ENCODE measurements around the gene MYH16. TPM values are rescaled to one million over a fixed set of nuclear protein-coding genes. Genes with fewer than 3 reads are reported as not detected.

The MYH16 gene
- total and polyA plus RNA-seq, 10 of the 15 experiments (the other 5 are each of a cell fraction or from before 2014, with no cell fraction given), result 0.03 to 0.33 (median 0.04) TPM; not detected in 3

DNA sequence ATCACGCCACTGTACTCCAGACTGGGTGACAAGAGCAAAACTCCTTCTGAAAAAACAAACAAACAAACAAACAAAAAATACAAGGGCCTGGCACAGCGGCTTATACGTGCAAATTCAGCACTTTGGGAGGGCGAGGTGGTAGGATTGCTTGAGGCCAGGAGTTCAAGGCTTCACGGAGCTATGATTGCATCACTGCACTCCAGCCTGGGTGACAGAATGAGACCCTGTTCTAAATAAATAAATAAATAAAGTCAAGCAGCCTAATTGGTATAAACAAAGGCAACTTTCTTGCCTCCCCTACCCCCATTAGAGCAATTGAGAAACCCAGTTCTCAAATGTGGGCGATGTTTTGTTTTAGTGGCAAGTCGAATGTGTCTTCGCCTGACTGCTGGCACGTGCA is 38.5 kb upstream of the MYH16 start:
- Histone ChIP-seq H3K27ac (ENCODE audit: control insufficient read depth, insufficient read depth) (no peak overlapping the region), H3K4me2 (ENCODE audit: control insufficient read depth, insufficient read depth) (no peak overlapping the region), H3K4me3 (no peak overlapping the region), H2AFZ (ENCODE audit: control insufficient read depth, low read depth, low read length) (no peak overlapping the region), H3K79me2 (ENCODE audit: control insufficient read depth, insufficient read depth, low read length) (no peaks in the 10 kb centered on the region), H3K27me3 (replicated peaks in 1 of 2; ENCODE audit: control insufficient read depth in 2 of 2, insufficient read depth in 2 of 2, low read length in 1 of 2) (no peaks in the 10 kb centered on the region), H3K9me3 (replicated peaks; ENCODE audit: control insufficient read depth, insufficient read depth, low read length) (no peaks in the 10 kb centered on the region), H3K36me3 (ENCODE audit: control insufficient read depth in 2 of 2, insufficient read depth in 2 of 2, low read length in 1 of 2) (no peaks in the 10 kb centered on the region), H4K20me1 (ENCODE audit: control insufficient read depth, insufficient read depth) (no peaks in the 10 kb centered on the region), H3K4me1 (ENCODE audit: control insufficient read depth, insufficient read depth, low read length) (no peaks in the 10 kb centered on the region), H3K9ac (ENCODE audit: control insufficient read depth, insufficient read depth, low read length) (no peak overlapping the region)
- ChIA-PET CTCF (interaction anchor here (0.8 to 1.1 kb wide), 2 partner anchors 121 to 175 kb away, joined by 3 read pairs; partner anchors contain the start of gene BUD31), SMC1A (ENCODE audit: uncharacterized antibody, unreplicated experiment) (no interaction called here), POLR2A (interaction anchor here (0.6 kb wide), 1 partner anchor 113 kb away, joined by 3 read pairs; no protein-coding TSS in a partner anchor), RAD21 (ENCODE audit: unreplicated experiment) (no interaction called here)
- ATAC-seq (no peak), FAIRE-seq (no peak), DNase-seq (ENCODE audit: low read depth, low spot score) (no peak)
- in situ Hi-C loops (cut with MboI) (no loop called here), intact Hi-C loops (cut with micrococcal nuclease; ENCODE audit: unreplicated experiment) (no loop called here)
- WGBS (ENCODE audit: insufficient coverage, insufficient replicate concordance, low lambda C conversion rate, missing lambda C conversion rate), result 58% methylated on average over 9 of the region's 9 CpGs
- no TSS peak for BruUV-seq (replicated peaks)
- TF ChIP-seq, protein P1, sequence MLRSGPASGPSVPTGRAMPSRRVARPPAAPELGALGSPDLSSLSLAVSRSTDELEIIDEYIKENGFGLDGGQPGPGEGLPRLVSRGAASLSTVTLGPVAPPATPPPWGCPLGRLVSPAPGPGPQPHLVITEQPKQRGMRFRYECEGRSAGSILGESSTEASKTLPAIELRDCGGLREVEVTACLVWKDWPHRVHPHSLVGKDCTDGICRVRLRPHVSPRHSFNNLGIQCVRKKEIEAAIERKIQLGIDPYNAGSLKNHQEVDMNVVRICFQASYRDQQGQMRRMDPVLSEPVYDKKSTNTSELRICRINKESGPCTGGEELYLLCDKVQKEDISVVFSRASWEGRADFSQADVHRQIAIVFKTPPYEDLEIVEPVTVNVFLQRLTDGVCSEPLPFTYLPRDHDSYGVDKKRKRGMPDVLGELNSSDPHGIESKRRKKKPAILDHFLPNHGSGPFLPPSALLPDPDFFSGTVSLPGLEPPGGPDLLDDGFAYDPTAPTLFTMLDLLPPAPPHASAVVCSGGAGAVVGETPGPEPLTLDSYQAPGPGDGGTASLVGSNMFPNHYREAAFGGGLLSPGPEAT (IDR thresholded peaks at IDR 0.05; ENCODE audit: low read depth), result no peak
- TF ChIP-seq E2F4 (IDR thresholded peaks at IDR 0.05; ENCODE audit: low read depth, low read length) (no peak), CREM (IDR thresholded peaks at IDR 0.05; ENCODE audit: low read depth) (no peak), SIX5 (IDR thresholded peaks at IDR 0.05; ENCODE audit: low read depth, low read length, severe bottlenecking) (no peak), FOXK2 (IDR thresholded peaks at IDR 0.05) (no peak), ZBTB4 (CRISPR knock-in tag; IDR thresholded peaks at IDR 0.05) (no peak)
